ENCODE data around the gene DKKL1. TPM values are rescaled to one million over a fixed set of nuclear protein-coding genes. Genes with fewer than 3 reads are reported as not detected.

Gene DKKL1
- total RNA-seq, 1 donor from 2014 or later, result 2.8 TPM

DNA sequence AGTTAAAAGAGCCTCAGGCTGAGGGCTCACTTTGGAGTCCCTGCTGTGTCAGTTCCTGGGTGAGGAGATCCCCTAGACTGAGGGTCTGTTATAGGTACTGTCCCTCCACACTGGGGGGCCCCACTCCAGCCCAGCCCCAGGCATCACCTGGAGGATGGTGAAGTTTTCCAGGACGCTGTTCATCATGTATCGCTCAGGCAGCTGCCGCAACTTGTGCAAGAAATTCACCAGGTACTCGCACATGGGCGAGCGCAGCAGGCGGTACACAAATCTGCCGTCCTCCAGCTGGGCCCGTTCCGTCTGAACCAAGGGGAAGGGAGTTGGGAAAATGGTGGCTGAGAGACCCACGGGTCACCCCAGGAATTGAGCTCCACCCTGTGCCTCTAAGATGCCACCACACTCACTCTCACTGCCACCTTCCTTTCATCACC, 21.4 kb upstream of the DKKL1 start:
- Mint-ChIP-seq H3K27ac (ENCODE audit: unreplicated experiment) (no peak overlapping the region), H3K4me3 (ENCODE audit: unreplicated experiment) (no peak overlapping the region), H3K9me3 (ENCODE audit: unreplicated experiment) (peaks cover 16% of the 10 kb centered on the region)

DNA sequence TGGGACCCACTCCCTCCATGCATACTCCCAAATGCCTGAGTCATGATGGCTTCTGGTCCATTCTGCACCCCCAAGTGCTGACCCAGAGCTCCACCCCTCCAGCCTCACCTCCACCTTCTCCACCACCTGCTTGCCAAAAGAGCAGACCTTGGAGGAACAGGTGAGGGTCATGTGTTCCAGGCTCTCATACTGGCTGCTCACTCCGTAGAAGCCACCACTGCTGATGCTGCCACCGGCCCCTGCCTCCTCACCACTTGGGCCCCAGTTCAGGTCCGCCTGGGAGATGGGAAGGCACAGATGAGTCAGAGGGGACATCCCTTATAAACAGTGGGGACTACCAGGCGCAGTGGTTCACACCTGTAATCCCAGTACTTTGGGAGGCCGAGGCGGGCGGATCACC, 20.6 kb upstream of the DKKL1 start:
- H3K36me3 Mint-ChIP-seq (ENCODE audit: unreplicated experiment), result peaks cover 25% of the 10 kb centered on the region
- peaks cover 17% of the 10 kb centered on the region for H3K27me3 Mint-ChIP-seq (ENCODE audit: unreplicated experiment)
- DNase-seq, result no peak
- H3K27ac Mint-ChIP-seq (ENCODE audit: unreplicated experiment), result peak overlapping the region; percentile 0
- no peak overlapping the region for H3K4me3 Mint-ChIP-seq (ENCODE audit: unreplicated experiment)
- TF ChIP-seq, protein P1, sequence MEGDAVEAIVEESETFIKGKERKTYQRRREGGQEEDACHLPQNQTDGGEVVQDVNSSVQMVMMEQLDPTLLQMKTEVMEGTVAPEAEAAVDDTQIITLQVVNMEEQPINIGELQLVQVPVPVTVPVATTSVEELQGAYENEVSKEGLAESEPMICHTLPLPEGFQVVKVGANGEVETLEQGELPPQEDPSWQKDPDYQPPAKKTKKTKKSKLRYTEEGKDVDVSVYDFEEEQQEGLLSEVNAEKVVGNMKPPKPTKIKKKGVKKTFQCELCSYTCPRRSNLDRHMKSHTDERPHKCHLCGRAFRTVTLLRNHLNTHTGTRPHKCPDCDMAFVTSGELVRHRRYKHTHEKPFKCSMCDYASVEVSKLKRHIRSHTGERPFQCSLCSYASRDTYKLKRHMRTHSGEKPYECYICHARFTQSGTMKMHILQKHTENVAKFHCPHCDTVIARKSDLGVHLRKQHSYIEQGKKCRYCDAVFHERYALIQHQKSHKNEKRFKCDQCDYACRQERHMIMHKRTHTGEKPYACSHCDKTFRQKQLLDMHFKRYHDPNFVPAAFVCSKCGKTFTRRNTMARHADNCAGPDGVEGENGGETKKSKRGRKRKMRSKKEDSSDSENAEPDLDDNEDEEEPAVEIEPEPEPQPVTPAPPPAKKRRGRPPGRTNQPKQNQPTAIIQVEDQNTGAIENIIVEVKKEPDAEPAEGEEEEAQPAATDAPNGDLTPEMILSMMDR (IDR thresholded peaks at IDR 0.05; ENCODE audit: partially characterized antibody, unreplicated experiment), result no peak
- H3K4me1 Mint-ChIP-seq (ENCODE audit: low read depth, unreplicated experiment), result peaks cover 12% of the 10 kb centered on the region
- peaks cover 14% of the 10 kb centered on the region for H3K9me3 Mint-ChIP-seq (ENCODE audit: unreplicated experiment)

More for the DNA sequence above, 21.4 kb upstream of the DKKL1 start:
- DNase-seq, result no peak
- TF ChIP-seq, protein P1 (IDR thresholded peaks at IDR 0.05; ENCODE audit: partially characterized antibody, unreplicated experiment), result no peak
- peaks cover 12% of the 10 kb centered on the region for H3K4me1 Mint-ChIP-seq (ENCODE audit: low read depth, unreplicated experiment)
- H3K36me3 Mint-ChIP-seq (ENCODE audit: unreplicated experiment), result peaks cover 25% of the 10 kb centered on the region
- peaks cover 19% of the 10 kb centered on the region for H3K27me3 Mint-ChIP-seq (ENCODE audit: unreplicated experiment)

DNA sequence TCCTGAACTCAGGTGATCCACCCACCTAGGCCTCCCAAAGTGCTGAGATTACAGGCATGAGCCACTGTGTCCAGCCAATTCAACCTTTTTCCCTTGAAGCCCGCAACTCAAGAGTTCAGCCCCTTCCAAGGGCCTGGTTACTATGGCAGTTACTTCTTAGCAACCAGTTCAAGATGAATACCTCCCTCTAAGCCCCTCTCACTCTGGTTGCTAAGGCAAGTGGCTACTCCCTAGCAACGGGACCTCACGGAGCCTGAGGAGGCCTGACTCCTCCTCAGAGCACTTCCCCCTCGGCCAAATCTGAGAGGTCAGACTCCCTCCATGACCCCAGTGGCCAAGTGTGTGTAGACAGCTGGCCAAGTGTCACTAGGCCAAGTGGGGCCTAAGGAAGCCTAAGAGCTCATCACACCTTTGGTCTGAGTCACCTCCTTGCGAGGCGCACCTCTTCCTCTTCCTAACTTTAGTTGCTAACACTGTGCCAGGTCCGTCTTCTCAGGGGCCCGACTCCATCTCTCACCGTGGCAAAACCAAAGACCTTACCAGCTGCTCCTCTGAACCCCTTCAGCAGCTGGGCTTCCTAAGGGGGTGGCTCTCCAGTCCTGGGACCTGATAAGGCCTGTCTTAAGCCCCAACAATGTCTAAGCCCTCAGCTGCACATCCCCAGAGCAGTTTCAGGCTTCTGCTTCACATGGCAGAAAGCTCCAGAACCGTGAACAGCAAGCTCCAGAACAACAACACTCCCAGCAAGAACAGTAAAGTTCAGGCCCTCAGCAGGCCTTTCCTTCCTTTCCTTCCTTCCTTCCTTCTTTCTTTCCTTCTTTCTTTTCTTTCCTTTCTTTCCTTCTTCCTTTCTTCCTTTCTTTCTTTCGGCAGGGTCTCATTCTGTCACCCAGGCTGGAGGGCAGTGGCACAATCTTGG, 18.9 kb upstream of the DKKL1 start:
- Mint-ChIP-seq H3K4me3 (ENCODE audit: unreplicated experiment) (no peak overlapping the region), H3K27ac (ENCODE audit: unreplicated experiment) (no peak overlapping the region), H3K9me3 (ENCODE audit: unreplicated experiment) (peaks cover 10% of the 10 kb centered on the region), H3K36me3 (ENCODE audit: unreplicated experiment) (peaks cover 25% of the 10 kb centered on the region), H3K4me1 (ENCODE audit: low read depth, unreplicated experiment) (peaks cover 9% of the 10 kb centered on the region), H3K27me3 (ENCODE audit: unreplicated experiment) (peaks cover 8% of the 10 kb centered on the region)
- TF ChIP-seq, protein P1 (IDR thresholded peaks at IDR 0.05; ENCODE audit: partially characterized antibody, unreplicated experiment), result no peak
- no peak for DNase-seq

DNA sequence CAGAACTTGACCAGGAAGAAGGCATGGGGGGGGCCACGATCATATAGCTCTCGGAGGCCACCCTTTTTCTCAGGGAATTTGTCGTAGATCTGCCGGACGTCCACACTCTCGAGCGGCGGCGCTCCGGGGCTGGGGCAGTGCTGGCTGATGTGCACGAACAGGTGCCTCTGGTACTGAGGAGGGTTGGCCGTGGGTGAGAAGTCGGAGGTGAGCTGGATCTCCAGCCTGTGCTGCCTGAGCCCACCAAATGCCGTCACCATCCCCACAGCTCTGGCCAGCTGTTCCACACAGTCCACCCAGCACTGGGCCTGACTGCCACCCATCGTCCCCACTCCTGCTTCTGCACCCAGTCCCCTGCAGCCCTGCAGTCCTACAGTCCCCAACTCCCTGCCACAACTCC, 16.5 kb upstream of the DKKL1 start:
- H3K27me3 Mint-ChIP-seq (ENCODE audit: unreplicated experiment), result no peaks in the 10 kb centered on the region
- H3K4me3 Mint-ChIP-seq (ENCODE audit: unreplicated experiment), result no peak overlapping the region
- H3K9me3 Mint-ChIP-seq (ENCODE audit: unreplicated experiment), result peaks cover 5% of the 10 kb centered on the region
- peaks cover 3% of the 10 kb centered on the region for H3K4me1 Mint-ChIP-seq (ENCODE audit: low read depth, unreplicated experiment)
- TF ChIP-seq, protein P1 (IDR thresholded peaks at IDR 0.05; ENCODE audit: partially characterized antibody, unreplicated experiment), result no peak
- H3K36me3 Mint-ChIP-seq (ENCODE audit: unreplicated experiment), result peaks cover 17% of the 10 kb centered on the region
- H3K27ac Mint-ChIP-seq (ENCODE audit: unreplicated experiment), result no peak overlapping the region
- DNase-seq, result no peak

DNA sequence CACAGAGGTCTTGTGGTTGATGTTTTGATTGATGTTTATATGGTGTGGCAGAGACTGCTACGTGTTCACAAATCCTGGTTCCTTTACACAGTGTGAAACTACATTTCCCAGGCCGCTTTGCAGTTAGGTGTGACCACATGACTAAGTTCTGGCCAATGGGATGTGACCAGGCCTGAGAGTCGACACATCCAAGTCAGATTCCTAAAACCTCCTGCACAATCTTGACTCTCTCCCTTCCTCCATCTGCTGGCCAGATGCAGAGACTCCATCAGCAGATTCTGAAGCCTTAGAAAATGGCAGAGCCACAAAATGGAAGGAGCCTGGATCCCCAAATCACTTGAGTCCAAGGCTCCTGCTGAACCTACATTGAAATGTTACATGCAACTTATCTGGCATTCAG, 15.8 kb upstream of the DKKL1 start:
- Mint-ChIP-seq H3K27me3 (ENCODE audit: unreplicated experiment) (no peaks in the 10 kb centered on the region), H3K9me3 (ENCODE audit: unreplicated experiment) (peaks cover 5% of the 10 kb centered on the region), H3K4me1 (ENCODE audit: low read depth, unreplicated experiment) (peaks cover 3% of the 10 kb centered on the region), H3K4me3 (ENCODE audit: unreplicated experiment) (no peak overlapping the region), H3K36me3 (ENCODE audit: unreplicated experiment) (peaks cover 13% of the 10 kb centered on the region), H3K27ac (ENCODE audit: unreplicated experiment) (peak overlapping the region; percentile 65)
- TF ChIP-seq, protein P1 (IDR thresholded peaks at IDR 0.05; ENCODE audit: partially characterized antibody, unreplicated experiment), result no peak
- no peak for DNase-seq
